Caki2 (cell line): Measurements from ENCODE around the gene MBNL2. TPM values are rescaled to one million over a fixed set of nuclear protein-coding genes. Genes with fewer than 3 reads are reported as not detected.

Experiments used
- DNase-seq: peaks from one replicate; pipeline ENCODE4 v3.0.0-alpha.2; 2015; ENCODE audit warnings: low read depth
- in situ Hi-C: cut with HindIII; loops from 2 replicates; pipeline ENCODE4 v1.10.0; 2016; ENCODE audit warnings: low sequenced_read_pairs, low pct_unique_long_range_greater_than_20kb, mixed read lengths
- total RNA-seq: library from RNA; depleted of rRNA; stranded (reverse); fragments of >200 nt; shearing (Covaris generic); gene quantifications from 2 replicates; pipeline ENCODE4 v1.2.3, GENCODE V29; 2014; ENCODE audit warnings: low replicate concordance

Gene MBNL2
- total RNA-seq, 1 experiment from 2014 or later, result 14.0 TPM

DNA sequence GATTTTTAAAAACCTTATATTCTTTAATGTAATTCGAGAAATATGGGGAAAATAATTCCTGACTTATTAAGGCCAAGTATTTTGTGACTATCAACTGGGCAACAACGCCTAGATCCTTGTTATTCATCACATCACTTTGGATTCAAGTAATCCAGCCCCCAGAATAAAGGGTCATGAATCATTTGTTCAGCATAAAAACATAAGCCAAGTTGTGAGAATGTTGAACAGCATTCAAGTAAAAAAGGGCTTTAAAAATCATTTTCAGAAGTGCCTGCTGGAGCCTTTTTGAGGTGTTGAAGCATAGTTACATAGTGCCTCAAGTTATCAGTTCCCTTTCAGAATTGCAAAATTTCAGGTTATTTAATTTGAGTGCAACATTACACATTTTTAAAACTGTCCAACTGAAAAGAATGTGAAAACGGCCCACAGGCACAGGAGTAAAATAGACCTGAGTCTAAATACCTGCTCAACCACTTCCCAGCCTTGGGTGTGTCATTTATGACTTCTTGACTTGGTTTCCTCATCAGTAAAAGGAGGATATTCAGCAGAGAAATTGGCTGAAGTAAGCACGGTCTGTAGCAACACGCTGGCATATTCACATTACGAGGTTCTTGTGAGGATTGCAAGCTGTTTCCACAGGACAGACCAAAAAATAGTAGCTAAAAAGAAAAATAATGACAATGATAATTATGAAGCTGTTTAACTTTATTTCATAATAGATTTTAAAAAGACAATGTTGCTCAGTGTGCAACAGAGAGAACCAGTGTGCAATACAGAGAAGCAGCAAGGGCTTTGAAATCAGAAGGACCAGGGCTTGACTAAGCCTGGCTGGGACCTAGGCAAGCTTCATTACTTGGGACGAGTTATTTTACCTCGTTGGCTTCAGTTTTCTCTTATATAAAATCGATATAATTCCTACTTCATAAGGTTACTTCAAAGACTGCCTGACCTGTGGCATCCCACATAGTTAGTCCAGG lies 56.6 kb downstream of the MBNL2 start:
- in situ Hi-C loops, result no loop called here
- no peak for DNase-seq

DNA sequence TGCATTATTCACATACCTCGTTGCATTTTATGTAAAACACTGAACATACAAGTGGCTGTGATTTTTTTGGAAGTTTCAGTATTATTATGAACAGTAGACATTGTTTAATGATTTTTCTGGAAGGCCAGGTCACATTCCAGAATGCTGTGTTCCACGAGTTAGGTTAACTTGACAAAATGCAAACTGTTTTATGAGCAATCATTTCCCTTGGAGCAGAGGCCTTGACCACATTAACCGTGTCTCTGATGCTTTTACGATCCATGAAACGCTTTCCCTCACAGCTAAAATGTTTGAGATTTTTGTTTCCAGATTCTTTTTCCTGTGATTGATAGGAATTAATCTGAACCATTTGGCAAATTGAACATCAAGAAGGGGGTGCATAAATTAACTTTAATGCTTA lies 57.8 kb downstream of the MBNL2 start:
- no peak for DNase-seq
- in situ Hi-C loops, result no loop called here

DNA sequence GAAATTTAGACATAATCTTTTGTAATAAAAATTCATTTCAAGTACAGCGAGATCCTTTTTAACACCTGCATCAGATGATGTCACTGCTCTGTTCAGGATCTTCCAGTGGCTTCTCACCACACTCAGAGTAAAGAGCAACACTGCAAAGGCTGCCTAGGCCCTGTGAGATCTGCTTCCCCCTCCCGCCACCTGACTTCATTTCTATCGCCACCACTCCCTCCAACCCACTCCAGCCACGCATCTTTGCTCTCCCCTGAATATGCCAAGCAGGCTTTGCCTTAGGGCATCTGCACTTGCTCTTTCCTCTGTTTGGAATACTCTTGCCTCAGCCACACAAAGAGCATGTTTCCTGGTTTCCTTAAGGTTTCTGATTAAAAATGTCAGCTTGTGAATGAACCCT lies 58.3 kb downstream of the MBNL2 start:
- DNase-seq, result peak; percentile 10
- in situ Hi-C loops, result no loop called here

DNA sequence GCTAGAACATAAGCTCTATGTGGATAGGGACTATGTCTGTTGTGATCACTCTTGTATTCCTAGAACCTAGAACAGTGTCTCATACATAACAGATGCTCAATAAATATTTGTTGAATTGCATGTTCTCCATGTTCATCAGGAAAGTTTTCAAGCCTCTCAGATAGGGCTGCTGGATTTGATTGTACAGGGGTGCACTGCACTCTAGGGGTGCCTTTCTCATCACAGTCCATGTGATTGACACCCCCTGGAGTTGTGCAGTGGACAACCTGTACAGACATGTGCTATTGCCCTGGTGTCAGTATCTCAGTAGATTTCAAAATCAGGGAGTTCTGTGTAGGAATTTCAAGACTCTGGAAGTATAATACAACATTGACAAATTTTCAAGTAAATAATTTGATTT lies 58.9 kb downstream of the MBNL2 start:
- DNase-seq, result no peak
- in situ Hi-C loops, result no loop called here

DNA sequence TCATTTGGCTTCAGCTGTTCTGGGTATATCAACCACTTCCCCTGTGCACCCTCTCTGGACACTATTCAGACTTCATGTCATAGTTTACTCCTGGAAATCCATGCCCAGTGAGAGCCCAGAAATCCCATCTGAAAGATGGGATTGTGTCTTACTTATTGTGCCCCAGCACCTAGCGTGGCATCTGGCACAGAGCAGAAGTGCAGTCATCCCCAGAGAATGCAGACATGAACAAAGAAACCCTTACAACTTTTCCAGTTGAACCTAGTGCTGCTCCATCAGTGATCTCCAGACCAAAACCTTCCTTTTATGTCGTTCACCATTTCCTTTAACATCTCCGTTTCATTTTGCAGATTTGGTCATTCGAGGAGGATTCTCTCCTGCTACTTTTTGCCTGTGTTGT lies 60.6 kb downstream of the MBNL2 start:
- DNase-seq, result no peak
- in situ Hi-C loops, result no loop called here

DNA sequence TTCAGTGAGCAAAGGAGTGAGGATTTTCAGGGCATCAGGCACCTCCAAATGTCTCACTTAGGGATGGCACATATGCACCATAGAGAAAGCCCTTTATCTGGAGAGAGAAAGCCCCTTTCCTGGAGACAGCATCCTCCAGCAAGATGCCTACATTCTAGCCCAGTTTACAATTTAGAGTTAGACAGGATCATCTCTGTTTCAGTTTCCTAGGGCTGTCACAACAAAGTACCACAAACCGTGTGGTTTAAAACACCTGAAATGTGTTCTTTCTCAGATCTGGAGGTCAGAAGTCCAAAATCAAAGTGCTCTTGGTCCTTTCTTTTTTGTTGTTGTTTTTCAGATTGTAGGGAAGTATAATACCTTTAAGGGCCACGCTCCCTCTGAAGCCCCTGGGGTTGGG lies 61.8 kb downstream of the MBNL2 start:
- no peak for DNase-seq
- in situ Hi-C loops, result no loop called here

DNA sequence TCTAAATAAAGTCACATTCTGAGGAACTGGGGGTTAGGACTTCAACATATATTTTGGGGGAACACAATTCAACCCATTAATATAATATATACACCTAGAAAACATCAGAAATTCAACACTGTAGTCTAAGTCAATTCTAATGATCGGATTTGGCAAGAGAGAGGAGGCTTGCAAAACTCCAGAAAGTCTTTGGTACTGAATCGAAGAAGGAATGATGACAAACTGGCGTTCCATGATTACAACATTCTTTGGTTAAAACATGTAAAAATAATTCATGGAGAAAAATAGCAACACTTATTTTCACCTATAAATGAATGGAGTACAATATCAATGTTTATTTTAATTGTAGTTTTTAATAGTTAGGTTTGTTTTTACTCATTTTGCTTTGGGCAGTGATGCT lies 62.4 kb downstream of the MBNL2 start:
- in situ Hi-C loops, result no loop called here

DNA sequence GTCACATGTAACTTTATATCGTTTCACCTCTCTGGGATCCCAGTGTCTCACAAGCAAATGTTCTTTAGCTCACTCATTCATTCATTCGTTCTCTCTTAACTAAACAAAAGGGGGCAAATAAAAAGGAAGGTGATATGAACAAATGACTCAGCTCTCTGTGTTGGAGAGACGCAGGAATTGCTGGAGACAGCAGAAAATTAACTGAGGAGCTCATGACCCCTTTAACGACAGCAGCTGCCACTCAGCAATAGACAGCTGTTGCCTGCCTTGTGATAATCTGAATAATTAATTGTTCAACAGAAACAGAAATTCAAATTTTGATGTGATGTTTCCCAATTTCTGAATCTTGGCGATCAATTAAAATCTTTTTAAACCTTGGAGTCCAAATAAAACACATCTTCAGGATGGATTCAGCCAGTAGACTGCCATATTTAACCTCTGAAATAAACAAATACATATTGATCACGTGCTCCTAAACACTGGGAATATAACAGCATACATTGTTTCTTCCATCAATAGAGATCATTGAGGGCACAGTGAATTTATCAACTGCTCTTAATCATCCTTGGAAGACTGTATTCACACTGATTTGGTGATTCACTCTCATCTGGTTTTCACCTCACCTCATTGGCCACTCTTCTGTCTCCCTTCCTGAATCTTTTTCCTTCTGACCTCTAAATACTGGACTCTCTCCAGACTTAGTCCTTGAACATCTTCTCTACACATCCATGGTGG lies 63.3 kb downstream of the MBNL2 start:
- in situ Hi-C loops, result no loop called here
- no peak for DNase-seq

More for the DNA sequence above, 62.4 kb downstream of the MBNL2 start:
- DNase-seq, result no peak

DNA sequence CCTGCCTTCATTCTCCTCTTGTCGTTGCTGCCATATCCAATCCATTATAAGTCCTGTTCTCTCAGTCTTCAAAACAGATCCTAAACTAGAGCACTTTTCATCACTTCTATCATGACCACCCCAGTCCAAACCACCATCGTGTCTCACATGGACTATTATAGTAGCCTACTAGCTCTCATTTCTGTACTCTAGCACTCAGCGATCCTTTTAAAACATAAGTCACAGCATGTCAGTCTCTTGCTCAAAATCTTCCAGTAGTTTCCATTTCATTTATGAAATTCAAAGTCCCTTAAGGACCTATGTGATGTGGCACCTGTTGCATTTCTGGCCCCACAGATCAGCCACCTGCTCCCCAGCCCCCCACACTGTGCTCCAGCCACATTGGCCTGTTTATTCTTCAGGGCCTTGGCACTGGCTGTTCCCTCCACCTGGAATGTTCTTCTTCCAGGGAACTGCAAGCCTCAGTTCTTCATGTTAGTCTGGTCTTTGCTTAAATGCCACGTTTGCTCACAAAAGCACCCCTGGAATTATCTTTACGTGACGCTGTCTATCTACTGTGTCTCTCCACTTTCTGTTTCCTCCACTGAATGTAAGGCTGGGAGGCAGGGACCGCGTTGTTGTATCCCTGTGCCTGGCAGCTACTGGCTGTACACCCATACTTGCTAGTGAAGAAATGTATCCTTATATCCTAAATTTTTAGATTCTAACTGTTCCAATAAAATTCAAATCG lies 64.3 kb downstream of the MBNL2 start:
- in situ Hi-C loops, result no loop called here
- DNase-seq, result no peak

DNA sequence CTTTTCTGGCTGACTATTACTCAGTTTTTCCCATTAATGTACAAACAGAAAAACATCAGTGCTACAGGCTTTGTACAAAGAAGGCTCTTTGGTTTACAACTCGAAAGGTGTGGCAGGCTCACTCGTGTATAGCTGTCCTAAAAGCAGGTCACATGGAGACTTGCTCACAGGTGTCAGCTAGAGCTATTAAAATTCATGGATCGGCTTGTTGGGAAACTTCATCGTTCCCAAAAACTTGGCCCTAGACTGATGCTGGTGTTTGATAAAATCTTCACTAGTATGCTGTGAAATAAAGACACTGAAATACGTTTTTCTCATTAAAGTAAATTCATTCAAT lies 64.9 kb downstream of the MBNL2 start:
- no peak for DNase-seq
- in situ Hi-C loops, result no loop called here

DNA sequence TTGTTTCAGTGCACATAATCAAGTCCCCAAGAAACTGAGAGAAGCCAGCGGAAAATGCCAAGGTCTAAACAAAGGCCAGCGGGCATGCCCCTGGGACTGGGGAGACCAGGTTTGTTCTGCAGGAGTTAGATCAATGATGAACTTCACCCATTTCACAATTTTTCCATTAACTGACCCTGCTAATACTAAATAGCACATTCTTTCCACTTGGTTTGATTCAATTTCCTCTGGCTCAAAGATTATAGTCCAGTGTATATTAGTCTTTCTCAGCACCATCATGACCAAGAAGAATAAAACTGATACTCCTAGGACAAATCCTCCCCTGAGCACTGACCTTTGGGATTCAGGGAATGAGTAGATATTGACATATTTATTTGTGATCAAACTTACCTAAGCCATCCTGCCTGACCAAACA lies 66.4 kb downstream of the MBNL2 start:
- DNase-seq, result no peak
- in situ Hi-C loops, result no loop called here

DNA sequence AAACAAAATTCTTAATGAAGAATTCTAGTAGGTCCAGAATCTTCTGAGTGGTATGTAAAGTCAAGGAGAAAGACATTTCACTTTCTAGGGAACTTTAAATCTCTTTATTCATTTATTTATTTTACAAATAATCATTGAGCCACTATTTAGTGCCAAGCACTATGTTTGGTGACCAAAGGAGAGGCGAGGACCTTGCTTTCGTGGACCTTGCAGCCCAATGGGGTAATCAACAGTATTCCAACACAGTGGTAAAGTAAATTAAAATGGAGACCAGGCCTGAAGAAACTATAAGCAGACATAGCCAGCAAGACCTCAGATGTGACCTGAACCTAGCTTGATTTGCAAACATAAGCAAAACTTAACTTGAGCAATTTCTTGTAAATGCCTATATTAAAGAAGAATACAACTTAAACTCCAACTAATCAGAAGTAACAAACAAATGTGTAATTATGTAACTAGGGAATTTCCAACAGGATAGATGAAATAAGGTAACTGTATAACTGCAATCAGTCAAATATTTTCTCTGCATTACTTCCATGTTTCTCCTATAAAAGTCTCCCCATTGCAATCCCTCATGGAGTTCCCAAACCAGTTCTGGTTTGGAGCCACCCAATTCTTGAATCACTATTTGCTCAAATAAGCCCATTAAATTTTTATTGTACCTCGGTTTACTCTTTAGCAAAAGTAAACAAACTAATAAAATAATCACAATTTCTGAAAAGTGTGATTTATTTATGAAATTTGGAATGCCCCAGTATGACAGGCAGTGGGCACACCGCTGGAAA lies 67.6 kb downstream of the MBNL2 start:
- DNase-seq, result no peak
- in situ Hi-C loops, result loop anchor here (10.0 kb wide), 1 partner anchor 65 kb away; the partner anchor contains the start of gene MBNL2

DNA sequence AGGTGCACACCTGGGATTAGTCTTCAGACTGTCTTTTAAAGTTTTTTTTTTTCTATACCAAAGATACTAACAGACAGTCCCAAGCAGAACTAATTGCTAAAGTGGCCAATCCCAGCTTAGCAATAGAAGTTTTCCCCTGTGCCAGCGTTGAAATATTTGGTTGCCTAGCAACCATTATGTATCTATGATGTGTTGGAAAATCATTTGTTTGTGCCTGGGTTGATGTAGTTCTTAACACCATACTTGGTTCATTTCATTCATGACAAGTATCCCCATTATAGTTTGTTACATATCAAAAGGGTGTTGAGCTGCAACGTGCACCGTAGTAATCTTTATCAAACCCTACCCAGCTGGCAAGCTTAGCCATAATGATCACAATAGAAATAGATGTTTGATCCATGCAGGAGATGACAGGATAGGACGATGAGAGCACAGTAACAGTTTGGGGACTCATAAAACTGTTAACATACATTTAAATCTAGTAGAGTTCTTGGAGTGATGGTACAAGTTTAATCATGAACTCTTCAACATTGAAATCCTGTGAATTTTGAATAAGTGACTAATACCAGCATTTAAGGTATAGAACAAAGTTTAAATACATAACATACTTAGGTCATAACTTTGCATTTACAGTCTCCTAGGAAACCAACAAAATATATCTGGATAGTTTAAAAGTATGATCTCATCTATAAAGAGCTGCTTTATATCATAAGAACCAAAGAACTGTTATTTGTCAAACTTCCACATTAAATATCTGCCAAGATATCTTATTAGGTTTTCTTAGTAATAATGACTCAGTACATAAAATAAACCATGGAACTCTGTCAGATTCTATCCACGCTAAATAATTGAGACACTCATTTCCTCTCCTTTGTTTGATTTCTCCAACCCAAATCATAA lies 73.4 kb downstream of the MBNL2 start:
- peak; percentile 70 for DNase-seq
- in situ Hi-C loops, result loop anchor here (10.0 kb wide), 1 partner anchor 71 kb away; the partner anchor contains the start of gene MBNL2

DNA sequence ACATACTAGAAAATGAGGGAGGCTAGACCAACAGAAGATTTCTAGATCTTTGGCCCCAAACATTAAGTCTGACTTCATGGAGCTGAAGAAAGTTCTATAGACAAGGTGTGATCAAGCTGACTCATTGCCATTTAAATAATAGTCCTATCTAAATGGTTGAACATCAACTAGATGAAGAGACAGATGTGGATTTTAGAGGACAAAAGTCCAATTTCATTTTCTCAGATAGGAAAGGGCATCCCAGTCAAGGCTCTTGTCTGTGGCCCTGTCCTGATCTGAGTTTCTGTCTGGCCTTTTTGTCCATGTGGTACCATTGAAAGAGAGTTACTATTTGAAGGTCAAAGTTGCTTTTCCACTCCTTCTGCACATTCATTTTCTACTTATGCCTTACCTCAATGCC lies 74.6 kb downstream of the MBNL2 start:
- in situ Hi-C loops, result loop anchor here (10.0 kb wide), 1 partner anchor 72 kb away; the partner anchor contains the start of gene MBNL2
- no peak for DNase-seq

DNA sequence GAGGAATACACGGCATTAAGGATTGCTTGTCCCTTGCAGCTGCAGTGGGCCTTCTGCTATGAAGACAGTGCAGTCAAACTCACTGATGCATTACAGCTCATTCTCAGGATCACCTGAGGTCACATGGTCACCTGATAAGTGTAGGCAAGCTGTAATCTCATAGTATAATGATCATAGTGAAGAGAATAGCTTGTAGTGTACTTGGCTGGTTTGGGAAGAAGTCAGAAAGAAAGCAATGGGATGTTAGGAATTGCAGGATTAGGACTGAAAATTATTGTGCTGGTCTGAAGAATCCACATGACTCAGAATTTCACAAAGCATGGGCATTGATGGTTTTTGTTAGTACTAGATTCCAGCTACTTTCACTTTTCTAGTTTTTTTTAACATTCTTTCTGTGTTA lies 76.7 kb downstream of the MBNL2 start:
- in situ Hi-C loops, result loop anchor here (10.0 kb wide), 1 partner anchor 74 kb away; the partner anchor contains the start of gene MBNL2
- no peak for DNase-seq

DNA sequence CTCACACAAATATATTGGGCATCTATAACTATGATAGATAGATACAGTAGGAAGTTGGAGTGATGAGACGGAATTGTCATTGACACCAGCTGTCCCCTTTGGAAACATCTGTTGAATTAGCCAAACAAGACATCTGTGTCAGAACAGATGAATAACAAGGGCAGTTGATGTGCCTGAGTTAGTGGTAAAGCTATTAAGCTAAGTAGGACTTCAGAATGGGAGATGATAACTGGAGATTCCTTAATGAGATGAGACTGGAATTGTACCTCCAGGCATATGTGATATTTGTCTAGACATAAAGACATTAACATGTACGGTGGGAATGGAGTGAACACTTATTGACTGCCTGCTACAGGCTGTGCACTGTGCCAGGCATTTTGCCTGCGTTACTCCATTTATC lies 78.7 kb downstream of the MBNL2 start:
- in situ Hi-C loops, result no loop called here
- no peak for DNase-seq
